Measurements from ENCODE around the gene UBC. TPM values are rescaled to one million over a fixed set of nuclear protein-coding genes. Genes with fewer than 3 reads are reported as not detected.

UBC gene
- total and polyA plus RNA-seq, 8 donors: 409 to 1,431 (median 1,011) TPM

DNA sequence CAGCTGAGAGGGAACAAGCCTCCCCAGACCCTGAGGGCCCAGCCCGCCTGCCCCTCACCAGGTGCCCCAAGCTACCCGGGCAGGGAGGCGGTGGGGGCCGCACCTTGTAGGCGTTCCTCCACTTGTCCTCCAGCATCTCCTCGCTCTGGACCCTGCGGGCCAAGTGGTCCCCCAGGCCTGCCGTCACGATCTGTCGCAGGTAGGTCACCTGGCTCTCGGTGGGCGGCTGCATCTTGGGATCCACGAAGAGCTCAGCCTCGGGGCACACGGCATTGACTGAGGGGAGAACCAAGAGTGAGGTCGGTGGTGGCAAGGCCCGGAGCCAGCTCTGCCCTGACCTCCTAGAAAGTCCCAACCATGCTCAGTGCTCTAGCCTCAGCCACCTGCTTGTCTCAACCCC is 37.8 kb upstream of the UBC start:
- Histone ChIP-seq H3K4me1 (no peaks in the 10 kb centered on the region), H3K27me3 (no peaks in the 10 kb centered on the region), H3K27ac (no peak overlapping the region), H3K9me3 (no peaks in the 10 kb centered on the region), H3K36me3 (peaks cover 62 to 100% (median 99%) of the 10 kb centered on the region in 4 donors), H3K4me3 (no peak overlapping the region)
- no peak for DNase-seq
- TF ChIP-seq POLR2A (IDR thresholded peaks at IDR 0.05) (no peak), EP300 (IDR thresholded peaks at IDR 0.05) (no peak), CTCF (IDR thresholded peaks at IDR 0.05) (no peak), POLR2AphosphoS5 (IDR thresholded peaks at IDR 0.05) (no peak)
- WGBS, 5 donors: 92 to 96% (median 95%) methylated on average over 8 to 17 of the region's 17 CpGs
- intact Hi-C loops (cut with DNase I; ENCODE audit: low total_unique reads): no loop called here

GRCh38 chr12:124949779-124950728 is 35.6 kb upstream of the UBC start:
- TF ChIP-seq POLR2A (IDR thresholded peaks at IDR 0.05) (no peak), EP300 (IDR thresholded peaks at IDR 0.05) (no peak), CTCF (IDR thresholded peaks at IDR 0.05) (no peak), POLR2AphosphoS5 (IDR thresholded peaks at IDR 0.05) (no peak)
- H3K9me3 ChIP-seq: no peaks in the 10 kb centered on the region
- H3K27me3 ChIP-seq: no peaks in the 10 kb centered on the region
- no peak overlapping the region for H3K4me3 ChIP-seq
- H3K36me3 ChIP-seq: peaks cover 42 to 98% (median 96%) of the 10 kb centered on the region in 4 donors
- H3K4me1 ChIP-seq: no peaks in the 10 kb centered on the region
- no peak for DNase-seq
- no peak overlapping the region for H3K27ac ChIP-seq
- intact Hi-C loops (cut with DNase I; ENCODE audit: low total_unique reads): no loop called here
- WGBS, 5 donors: 87 to 96% (median 93%) methylated on average over 20 to 47 of the region's 47 CpGs

DNA sequence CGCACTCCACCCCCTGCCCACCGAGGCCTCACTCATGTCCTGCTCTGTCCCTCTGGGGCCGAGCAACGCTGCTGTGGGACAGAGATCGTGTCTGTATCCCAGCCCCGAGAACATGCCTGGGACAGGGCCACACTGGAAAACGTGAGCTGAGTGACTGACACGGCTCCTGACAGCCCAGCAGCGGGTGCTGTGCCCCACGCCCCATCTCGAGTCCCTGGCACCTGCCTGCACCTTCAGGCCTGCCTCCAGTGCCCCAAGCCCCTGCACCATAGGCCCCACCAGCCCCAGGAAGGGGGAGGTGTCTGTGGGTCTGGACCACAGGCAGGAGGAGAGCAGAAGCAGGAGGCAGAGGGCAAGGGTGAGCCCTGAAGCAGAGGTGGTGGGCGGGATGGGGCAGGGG is 34.6 kb upstream of the UBC start:
- Histone ChIP-seq H3K4me3 (no peak overlapping the region), H3K9me3 (no peaks in the 10 kb centered on the region), H3K27me3 (no peaks in the 10 kb centered on the region), H3K4me1 (no peaks in the 10 kb centered on the region), H3K27ac (no peak overlapping the region), H3K36me3 (peaks cover 34 to 91% (median 87%) of the 10 kb centered on the region in 4 donors)
- WGBS, 5 donors: 92 to 98% (median 94%) methylated on average over 10 to 12 of the region's 12 CpGs
- TF ChIP-seq EP300 (IDR thresholded peaks at IDR 0.05) (no peak), POLR2AphosphoS5 (IDR thresholded peaks at IDR 0.05) (no peak), POLR2A (IDR thresholded peaks at IDR 0.05) (no peak), CTCF (IDR thresholded peaks at IDR 0.05) (no peak)
- intact Hi-C loops (cut with DNase I; ENCODE audit: low total_unique reads): no loop called here
- no peak for DNase-seq

DNA sequence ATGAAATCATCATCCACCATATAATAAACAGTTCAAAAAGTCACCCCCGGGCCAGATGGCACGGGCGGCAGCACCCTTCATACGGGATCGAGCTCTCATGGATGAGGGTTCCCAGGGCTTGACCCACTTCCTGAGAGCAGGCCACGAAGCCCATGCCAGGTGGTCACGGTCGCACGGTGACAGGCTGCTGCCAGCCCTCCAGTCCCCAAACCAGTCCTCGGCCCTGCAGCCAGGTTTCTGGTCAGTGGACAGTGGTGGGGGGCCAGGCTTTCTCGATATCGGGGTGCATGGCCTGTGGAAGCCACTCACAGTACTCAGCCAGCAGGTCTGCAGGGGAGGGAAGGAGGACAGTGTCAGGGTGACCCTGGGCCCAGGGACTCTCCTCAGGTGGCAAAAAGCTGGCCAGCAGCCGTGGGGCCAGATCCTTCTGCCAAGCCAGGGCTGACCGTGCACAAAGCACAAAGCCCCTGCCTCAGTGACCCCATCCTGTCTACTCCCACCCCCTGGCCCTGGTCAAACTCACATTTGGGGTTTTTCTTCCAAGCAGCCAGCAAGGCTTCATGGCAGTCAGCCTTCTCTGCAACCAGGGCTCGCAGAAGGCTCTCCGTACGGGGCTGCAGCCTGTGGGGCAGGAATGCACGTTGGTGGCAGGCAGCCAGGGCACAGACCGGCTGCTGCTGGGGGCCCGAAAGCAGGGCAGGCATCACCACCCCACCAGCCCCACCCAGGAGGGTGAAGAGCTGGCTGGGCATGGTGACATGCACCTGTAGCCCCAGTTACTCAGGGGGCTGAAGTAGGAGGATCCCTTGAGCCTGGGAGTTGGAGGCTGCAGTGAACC is 33.3 kb upstream of the UBC start:
- no peak overlapping the region for H3K27ac ChIP-seq
- H3K27me3 ChIP-seq: no peaks in the 10 kb centered on the region
- no peak overlapping the region for H3K4me3 ChIP-seq
- no peaks in the 10 kb centered on the region for H3K4me1 ChIP-seq
- H3K9me3 ChIP-seq: no peaks in the 10 kb centered on the region
- DNase-seq: no peak
- intact Hi-C loops (cut with DNase I; ENCODE audit: low total_unique reads): no loop called here
- TF ChIP-seq EP300 (IDR thresholded peaks at IDR 0.05): no peak
- TF ChIP-seq CTCF (IDR thresholded peaks at IDR 0.05): no peak
- TF ChIP-seq POLR2AphosphoS5 (IDR thresholded peaks at IDR 0.05): no peak
- no peak for TF ChIP-seq POLR2A (IDR thresholded peaks at IDR 0.05)
- peaks cover 34 to 86% (median 80%) of the 10 kb centered on the region in 4 donors for H3K36me3 ChIP-seq
- WGBS, 5 donors: 83 to 90% (median 89%) methylated on average over 14 to 20 of the region's 20 CpGs

All from stomach (tissue), 9 donors.